ENCODE results near the gene CCR5AS.

The CCR5AS gene

GRCh38 chr3:46381625-46382024 is 25.2 kb downstream of the CCR5AS start:
- Histone ChIP-seq H4K20me1 (peaks cover 0 to 6% (median 0%) of the 10 kb centered on the region in 11 experiments; a peak in 2 of 22 replicates), H3K36me3 (peaks cover 0 to 9% (median 0%) of the 10 kb centered on the region in 11 experiments; a peak in 1 of 22 replicates), H3K27ac (no peak overlapping the region), H3K9ac (no peak overlapping the region), H3K4me1 (peaks cover 37 to 96% (median 43%) of the 10 kb centered on the region in 10 experiments), H3K4me3 (no peak overlapping the region), H3K27me3 (no peaks in the 10 kb centered on the region), H3K9me3 (replicated peaks in 1 of 11) (no peaks in the 10 kb centered on the region; a peak in 1 of 22 replicates), H3K4me2 (peak overlapping the region in 2 of 11 experiments; percentile 71 to 82; a peak in 3 of 22 replicates)
- no peak for TF ChIP-seq Cebpa-rat (IDR thresholded peaks at IDR 0.05)

- Histone ChIP-seq H3K4me2 (peak overlapping the region; percentile 26 to 82 (median 53)), H3K27ac (peak overlapping the region in 5 of 11 experiments; percentile 4 to 31 (median 15); a peak in 7 of 22 replicates)
Measured at GRCh38 chr3:46380471-46381221, 26.2 kb downstream of the CCR5AS start.

GRCh38 chr3:46378426-46378942 is 28.4 kb downstream of the CCR5AS start:
- no peak overlapping the region for H3K9ac ChIP-seq
- peaks cover 32 to 96% (median 36%) of the 10 kb centered on the region in 10 experiments for H3K4me1 ChIP-seq
- H3K4me2 ChIP-seq, result peak overlapping the region in 2 of 11 experiments; percentile 27 to 36; a peak in 1 of 22 replicates
- H3K36me3 ChIP-seq, result peaks cover 0 to 38% (median 0%) of the 10 kb centered on the region in 11 experiments; a peak in 6 of 22 replicates
- H3K27me3 ChIP-seq, result no peaks in the 10 kb centered on the region
- TF ChIP-seq Cebpa-rat (IDR thresholded peaks at IDR 0.05), result no peak
- no peaks in the 10 kb centered on the region for H3K9me3 ChIP-seq (replicated peaks in 1 of 11)
- H3K27ac ChIP-seq, result no peak overlapping the region
- H4K20me1 ChIP-seq, result peaks cover 0 to 35% (median 0%) of the 10 kb centered on the region in 11 experiments; a peak in 4 of 22 replicates
- H3K4me3 ChIP-seq, result no peak overlapping the region

More at GRCh38 chr3:46380471-46381221, 26.2 kb downstream of the CCR5AS start:
- Histone ChIP-seq H3K36me3 (peaks cover 0 to 17% (median 0%) of the 10 kb centered on the region in 11 experiments; a peak in 2 of 22 replicates), H3K9ac (no peak overlapping the region), H3K9me3 (replicated peaks in 1 of 11) (no peaks in the 10 kb centered on the region), H3K4me1 (peaks cover 42 to 96% (median 47%) of the 10 kb centered on the region in 10 experiments), H4K20me1 (peaks cover 0 to 14% (median 0%) of the 10 kb centered on the region in 11 experiments; a peak in 2 of 22 replicates), H3K4me3 (no peak overlapping the region), H3K27me3 (no peaks in the 10 kb centered on the region)
- TF ChIP-seq Cebpa-rat (IDR thresholded peaks at IDR 0.05), result no peak

GRCh38 chr3:46375814-46376213 is 31.1 kb downstream of the CCR5AS start:
- peaks cover 0 to 47% (median 0%) of the 10 kb centered on the region in 11 experiments; a peak in 6 of 22 replicates for H3K36me3 ChIP-seq
- H3K4me2 ChIP-seq, result peak overlapping the region; percentile 11 to 96 (median 53); a peak in 20 of 22 replicates
- no peak for TF ChIP-seq Cebpa-rat (IDR thresholded peaks at IDR 0.05)
- peak overlapping the region in 3 of 11 experiments; percentile 10 to 94 (median 26); a peak in 4 of 22 replicates for H3K9ac ChIP-seq
- H3K9me3 ChIP-seq (replicated peaks in 1 of 11), result no peaks in the 10 kb centered on the region
- H3K4me3 ChIP-seq, result peak overlapping the region in 2 of 10 experiments; percentile 63 to 71; a peak in 5 of 20 replicates
- peaks cover 18 to 89% (median 29%) of the 10 kb centered on the region in 10 experiments for H3K4me1 ChIP-seq
- H4K20me1 ChIP-seq, result peaks cover 0 to 44% (median 0%) of the 10 kb centered on the region in 11 experiments; a peak in 4 of 22 replicates
- no peak overlapping the region for H3K27ac ChIP-seq
- H3K27me3 ChIP-seq, result no peaks in the 10 kb centered on the region

GRCh38 chr3:46375218-46375617 is 31.6 kb downstream of the CCR5AS start:
- Histone ChIP-seq H3K4me1 (peaks cover 12 to 83% (median 27%) of the 10 kb centered on the region in 10 experiments), H3K9ac (peak overlapping the region in 3 of 11 experiments; percentile 10 to 94 (median 26); a peak in 4 of 22 replicates), H3K9me3 (replicated peaks in 1 of 11) (no peaks in the 10 kb centered on the region), H3K27me3 (no peaks in the 10 kb centered on the region), H3K27ac (no peak overlapping the region), H3K36me3 (peaks cover 0 to 47% (median 0%) of the 10 kb centered on the region in 11 experiments; a peak in 6 of 22 replicates), H3K4me2 (peak overlapping the region; percentile 11 to 96 (median 53); a peak in 19 of 22 replicates), H4K20me1 (peaks cover 0 to 44% (median 0%) of the 10 kb centered on the region in 11 experiments; a peak in 4 of 22 replicates), H3K4me3 (peak overlapping the region in 3 of 10 experiments; percentile 7 to 71 (median 63); a peak in 5 of 20 replicates)
- no peak for TF ChIP-seq Cebpa-rat (IDR thresholded peaks at IDR 0.05)

- peaks cover 0 to 44% (median 0%) of the 10 kb centered on the region in 11 experiments; a peak in 4 of 22 replicates for H4K20me1 ChIP-seq
- peak overlapping the region in 2 of 11 experiments; percentile 62 to 94; a peak in 3 of 22 replicates for H3K9ac ChIP-seq
- H3K36me3 ChIP-seq, result peaks cover 0 to 47% (median 0%) of the 10 kb centered on the region in 11 experiments; a peak in 6 of 22 replicates
- H3K9me3 ChIP-seq (replicated peaks in 1 of 11), result no peaks in the 10 kb centered on the region
- H3K27me3 ChIP-seq, result no peaks in the 10 kb centered on the region
- no peak for TF ChIP-seq Cebpa-rat (IDR thresholded peaks at IDR 0.05)
- peak overlapping the region in 3 of 10 experiments; percentile 7 to 71 (median 63); a peak in 5 of 20 replicates for H3K4me3 ChIP-seq
- H3K27ac ChIP-seq, result no peak overlapping the region
- H3K4me1 ChIP-seq, result peaks cover 12 to 83% (median 29%) of the 10 kb centered on the region in 10 experiments
- peak overlapping the region in 5 of 11 experiments; percentile 7 to 96 (median 85); a peak in 9 of 22 replicates for H3K4me2 ChIP-seq
Measured at GRCh38 chr3:46374755-46375154, 32.1 kb downstream of the CCR5AS start.

GRCh38 chr3:46372492-46373359 is 34.1 kb downstream of the CCR5AS start:
- Histone ChIP-seq H3K27me3 (no peaks in the 10 kb centered on the region), H3K4me2 (peak overlapping the region in 5 of 11 experiments; percentile 59 to 96 (median 85); a peak in 10 of 22 replicates), H3K4me1 (peaks cover 12 to 95% (median 39%) of the 10 kb centered on the region in 10 experiments), H3K9ac (peak overlapping the region in 4 of 11 experiments; percentile 73 to 94 (median 89); a peak in 6 of 22 replicates), H4K20me1 (peaks cover 0 to 44% (median 0%) of the 10 kb centered on the region in 11 experiments; a peak in 4 of 22 replicates), H3K4me3 (peak overlapping the region in 4 of 10 experiments; percentile 63 to 72 (median 68); a peak in 7 of 20 replicates), H3K36me3 (peaks cover 0 to 52% (median 0%) of the 10 kb centered on the region in 11 experiments; a peak in 6 of 22 replicates), H3K27ac (peak overlapping the region in 4 of 11 experiments; percentile 72 to 89 (median 79); a peak in 6 of 22 replicates), H3K9me3 (replicated peaks in 1 of 11) (no peaks in the 10 kb centered on the region)
- TF ChIP-seq Cebpa-rat (IDR thresholded peaks at IDR 0.05), result no peak
